Progenitor cell of endocrine pancreas (in vitro differentiated cells): Measurements from ENCODE around the gene APC2. TPM values are rescaled to one million over a fixed set of nuclear protein-coding genes. Genes with fewer than 3 reads are reported as not detected.
A peak's percentile ranks its signal among the peaks of the same experiment; 100 is the strongest.

ENCODE experiments used
- DNase-seq: peaks from one replicate; pipeline ENCODE4 v3.0.0; 2021; ENCODE audit warnings: low spot score; ENCODE audit not compliant: unreplicated experiment
- H3K27ac Mint-ChIP-seq: 2 replicates; pipeline ENCODE4 v1.8.0; 2021; ENCODE audit warnings: mild to moderate bottlenecking, moderate library complexity, mixed read lengths
- H3K27me3 Mint-ChIP-seq: 2 replicates; pipeline ENCODE4 v1.8.0; 2021; ENCODE audit warnings: mixed read lengths
- H3K36me3 Mint-ChIP-seq: 2 replicates; pipeline ENCODE4 v1.8.0; 2022; ENCODE audit warnings: mixed read lengths; ENCODE audit not compliant: insufficient read depth
- H3K4me1 Mint-ChIP-seq: 2 replicates; pipeline ENCODE4 v1.8.0; 2021; ENCODE audit warnings: low read depth, mixed read lengths
- H3K4me3 Mint-ChIP-seq: 2 replicates; pipeline ENCODE4 v1.8.0; 2021; ENCODE audit warnings: low read depth, mild to moderate bottlenecking, moderate library complexity, mixed read lengths
- H3K9me3 Mint-ChIP-seq: 2 replicates; pipeline ENCODE4 v1.8.0; 2021; ENCODE audit warnings: low read depth, mixed read lengths
- total RNA-seq: library from RNA; stranded (reverse); gene quantifications from 2 replicates; pipeline ENCODE4 v1.2.1, GENCODE V29; 2021
- TF ChIP-seq, protein P1 (sequence below): fragments of 200-600 bp; sonication (generic); IDR thresholded peaks from one replicate; pipeline ENCODE4 v1.5.0; 2021; ENCODE audit warnings: antibody characterized with exemption, mild to moderate bottlenecking; ENCODE audit not compliant: unreplicated experiment

The APC2 gene
- total RNA-seq, 1 donor from 2014 or later: 5.8 TPM

DNA sequence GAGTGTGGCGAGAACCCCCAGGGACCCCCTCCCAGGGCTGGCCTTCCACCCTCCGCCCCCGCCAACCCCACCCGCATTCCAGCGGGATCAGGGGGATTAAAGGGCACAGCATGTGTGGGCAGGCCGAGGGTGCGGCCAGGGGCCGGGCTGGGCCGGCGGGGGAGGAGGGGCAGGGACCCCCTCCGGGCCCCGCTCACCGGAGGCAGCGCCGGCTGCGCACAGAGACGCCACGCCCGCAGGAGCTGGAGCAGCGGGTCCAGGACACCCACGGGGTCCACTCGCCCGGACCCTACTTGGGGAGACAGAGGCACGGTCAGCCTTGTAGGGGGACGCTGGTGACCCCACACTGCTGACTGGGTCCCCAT is 60.5 kb downstream of the APC2 start:
- H3K27me3 Mint-ChIP-seq: peaks cover 31% of the 10 kb centered on the region
- no peaks in the 10 kb centered on the region for H3K9me3 Mint-ChIP-seq
- H3K4me1 Mint-ChIP-seq: peaks cover 3% of the 10 kb centered on the region
- TF ChIP-seq, protein P1, sequence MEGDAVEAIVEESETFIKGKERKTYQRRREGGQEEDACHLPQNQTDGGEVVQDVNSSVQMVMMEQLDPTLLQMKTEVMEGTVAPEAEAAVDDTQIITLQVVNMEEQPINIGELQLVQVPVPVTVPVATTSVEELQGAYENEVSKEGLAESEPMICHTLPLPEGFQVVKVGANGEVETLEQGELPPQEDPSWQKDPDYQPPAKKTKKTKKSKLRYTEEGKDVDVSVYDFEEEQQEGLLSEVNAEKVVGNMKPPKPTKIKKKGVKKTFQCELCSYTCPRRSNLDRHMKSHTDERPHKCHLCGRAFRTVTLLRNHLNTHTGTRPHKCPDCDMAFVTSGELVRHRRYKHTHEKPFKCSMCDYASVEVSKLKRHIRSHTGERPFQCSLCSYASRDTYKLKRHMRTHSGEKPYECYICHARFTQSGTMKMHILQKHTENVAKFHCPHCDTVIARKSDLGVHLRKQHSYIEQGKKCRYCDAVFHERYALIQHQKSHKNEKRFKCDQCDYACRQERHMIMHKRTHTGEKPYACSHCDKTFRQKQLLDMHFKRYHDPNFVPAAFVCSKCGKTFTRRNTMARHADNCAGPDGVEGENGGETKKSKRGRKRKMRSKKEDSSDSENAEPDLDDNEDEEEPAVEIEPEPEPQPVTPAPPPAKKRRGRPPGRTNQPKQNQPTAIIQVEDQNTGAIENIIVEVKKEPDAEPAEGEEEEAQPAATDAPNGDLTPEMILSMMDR: no peak
- peaks cover 2% of the 10 kb centered on the region for H3K36me3 Mint-ChIP-seq
- H3K27ac Mint-ChIP-seq: no peak overlapping the region
- DNase-seq: no peak
- no peak overlapping the region for H3K4me3 Mint-ChIP-seq

- Mint-ChIP-seq H3K27ac (no peak overlapping the region), H3K36me3 (peaks cover 2% of the 10 kb centered on the region), H3K27me3 (peaks cover 31% of the 10 kb centered on the region), H3K4me3 (no peak overlapping the region), H3K4me1 (peaks cover 3% of the 10 kb centered on the region), H3K9me3 (no peaks in the 10 kb centered on the region)
- no peak for DNase-seq
- TF ChIP-seq, protein P1: no peak
These were observed 60.9 kb downstream of the APC2 start for GRCh38 chr19:1510807-1511206.

GRCh38 chr19:1511318-1512317 is 61.7 kb downstream of the APC2 start:
- Mint-ChIP-seq H3K4me1 (peaks cover 3% of the 10 kb centered on the region), H3K27ac (no peak overlapping the region), H3K36me3 (peaks cover 2% of the 10 kb centered on the region), H3K4me3 (no peak overlapping the region), H3K27me3 (peaks cover 37% of the 10 kb centered on the region), H3K9me3 (no peaks in the 10 kb centered on the region)
- DNase-seq: no peak
- TF ChIP-seq, protein P1: no peak

- H3K27ac Mint-ChIP-seq: peak within 1 kb of the TSS; percentile 52
- H3K4me3 Mint-ChIP-seq: no peak within 1 kb of the TSS
- H3K4me1 Mint-ChIP-seq: peaks cover 3% of the 10 kb centered on the region
- H3K36me3 Mint-ChIP-seq: no peaks in the 10 kb centered on the region
- H3K27me3 Mint-ChIP-seq: peaks cover 42% of the 10 kb centered on the region
- H3K9me3 Mint-ChIP-seq: no peaks in the 10 kb centered on the region
- no peak for DNase-seq
- TF ChIP-seq, protein P1: peak; percentile 44
These were observed 63.0 kb downstream of the APC2 start, which contains the start of gene ADAMTSL5 for GRCh38 chr19:1512671-1513498. TSS of gene ADAMTSL5 (minus strand) at chr19:1513019. CDS start at chr19:1510943, 2,076 bp downstream.
